ENCODE data around the gene SRD5A1.

GRCh38 chr5:6676702-6677101, 43.5 kb downstream of the SRD5A1 start:
- no peak for TF ChIP-seq CTCF (IDR thresholded peaks at IDR 0.05; ENCODE audit: control extremely low read depth in 1 of 3, insufficient read depth in 1 of 3, low read depth in 1 of 3, low read length in 3 of 3)
- no peak for TF ChIP-seq YY1 (IDR thresholded peaks at IDR 0.05; ENCODE audit: low read depth, low read length)
- TF ChIP-seq JUND (IDR thresholded peaks at IDR 0.05; ENCODE audit: low read length): no peak

All from H1 (cell line).